ENCODE results near the gene CMC2. TPM values are rescaled to one million over a fixed set of nuclear protein-coding genes. Genes with fewer than 3 reads are reported as not detected.

Gene CMC2
- total RNA-seq, 3 donors from 2014 or later, result 27.5 to 38.5 (median 31.5) TPM

GRCh38 chr16:80985611-80986010 is 21.1 kb downstream of the CMC2 start:
- DNase-seq (ENCODE audit: low spot score in 2 of 2), result no peak
- H3K9me3 ChIP-seq, result no peaks in the 10 kb centered on the region
- no peaks in the 10 kb centered on the region for H3K27me3 ChIP-seq
- H3K27ac ChIP-seq, result no peak overlapping the region
- intact Hi-C loops (cut with DNase I; ENCODE audit: low total_unique reads), result no loop called here
- no peaks in the 10 kb centered on the region for H3K36me3 ChIP-seq
- no peak overlapping the region for H3K4me3 ChIP-seq
- no peaks in the 10 kb centered on the region for H3K4me1 ChIP-seq
- TF ChIP-seq POLR2A (IDR thresholded peaks at IDR 0.05) (no peak), CTCF (IDR thresholded peaks at IDR 0.05) (no peak), POLR2AphosphoS5 (IDR thresholded peaks at IDR 0.05) (no peak)

GRCh38 chr16:80984124-80984892 is 22.4 kb downstream of the CMC2 start:
- intact Hi-C loops (cut with DNase I; ENCODE audit: low total_unique reads), result no loop called here
- H3K36me3 ChIP-seq, result no peaks in the 10 kb centered on the region
- no peaks in the 10 kb centered on the region for H3K4me1 ChIP-seq
- TF ChIP-seq POLR2AphosphoS5 (IDR thresholded peaks at IDR 0.05), result no peak
- no peak for TF ChIP-seq CTCF (IDR thresholded peaks at IDR 0.05)
- no peak for TF ChIP-seq POLR2A (IDR thresholded peaks at IDR 0.05)
- no peak for DNase-seq (ENCODE audit: low spot score in 2 of 2)
- H3K27ac ChIP-seq, result no peak overlapping the region
- H3K4me3 ChIP-seq, result no peak overlapping the region
- no peaks in the 10 kb centered on the region for H3K27me3 ChIP-seq
- H3K9me3 ChIP-seq, result no peaks in the 10 kb centered on the region

- Histone ChIP-seq H3K4me3 (no peak overlapping the region), H3K27ac (no peak overlapping the region), H3K27me3 (no peaks in the 10 kb centered on the region), H3K9me3 (no peaks in the 10 kb centered on the region), H3K4me1 (no peaks in the 10 kb centered on the region), H3K36me3 (no peaks in the 10 kb centered on the region)
- no peak for TF ChIP-seq CTCF (IDR thresholded peaks at IDR 0.05)
- TF ChIP-seq POLR2A (IDR thresholded peaks at IDR 0.05), result no peak
- no peak for TF ChIP-seq POLR2AphosphoS5 (IDR thresholded peaks at IDR 0.05)
- intact Hi-C loops (cut with DNase I; ENCODE audit: low total_unique reads), result no loop called here
- no peak for DNase-seq (ENCODE audit: low spot score in 2 of 2)
Measured at GRCh38 chr16:80982646-80983045, 24.0 kb downstream of the CMC2 start.

GRCh38 chr16:80981103-80981502 is 25.6 kb downstream of the CMC2 start:
- TF ChIP-seq CTCF (IDR thresholded peaks at IDR 0.05) (no peak), POLR2AphosphoS5 (IDR thresholded peaks at IDR 0.05) (no peak), POLR2A (IDR thresholded peaks at IDR 0.05) (no peak)

GRCh38 chr16:80976946-80977345 is 29.7 kb downstream of the CMC2 start:
- no peaks in the 10 kb centered on the region for H3K27me3 ChIP-seq
- no peaks in the 10 kb centered on the region for H3K36me3 ChIP-seq
- intact Hi-C loops (cut with DNase I; ENCODE audit: low total_unique reads), result no loop called here
- TF ChIP-seq POLR2AphosphoS5 (IDR thresholded peaks at IDR 0.05) (no peak), CTCF (IDR thresholded peaks at IDR 0.05) (no peak), POLR2A (IDR thresholded peaks at IDR 0.05) (no peak)
- no peak overlapping the region for H3K4me3 ChIP-seq
- H3K4me1 ChIP-seq, result no peaks in the 10 kb centered on the region
- no peaks in the 10 kb centered on the region for H3K9me3 ChIP-seq
- DNase-seq (ENCODE audit: low spot score in 2 of 2), result no peak
- no peak overlapping the region for H3K27ac ChIP-seq

More at GRCh38 chr16:80981103-80981502, 25.6 kb downstream of the CMC2 start:
- Histone ChIP-seq H3K9me3 (no peaks in the 10 kb centered on the region), H3K27ac (no peak overlapping the region), H3K4me3 (no peak overlapping the region), H3K36me3 (no peaks in the 10 kb centered on the region), H3K27me3 (no peaks in the 10 kb centered on the region), H3K4me1 (no peaks in the 10 kb centered on the region)
- intact Hi-C loops (cut with DNase I; ENCODE audit: low total_unique reads), result no loop called here
- no peak for DNase-seq (ENCODE audit: low spot score in 2 of 2)

Measured in breast epithelium (tissue), 4 donors.